Urinary bladder (tissue), 4 donors: ENCODE data around the gene CCL22. TPM values are rescaled to one million over a fixed set of nuclear protein-coding genes. Genes with fewer than 3 reads are reported as not detected.
"Not testable (repeated sequence)": the region's sequence is repeated elsewhere in the genome, so short reads cannot be mapped to it uniquely, and the experiment has no call there.

Source experiments
- DNase-seq: peaks from one replicate; pipeline ENCODE4 v3.0.0-alpha.2; 2015; ENCODE audit errors: extremely low spot score
- H3K27ac ChIP-seq: one replicate; pipeline ENCODE4 v1.5.1; 2013; ENCODE audit warnings: low read depth, mild to moderate bottlenecking, moderate library complexity
- H3K36me3 ChIP-seq: one replicate; pipeline ENCODE4 v1.6.1; 2013; ENCODE audit warnings: mild to moderate bottlenecking, moderate library complexity; ENCODE audit not compliant: insufficient read depth
- H3K4me1 ChIP-seq: one replicate; pipeline ENCODE4 v1.6.1; 2013; ENCODE audit warnings: mild to moderate bottlenecking, moderate library complexity; ENCODE audit not compliant: insufficient read depth
- H3K4me3 ChIP-seq: one replicate; pipeline ENCODE4 v1.5.1; 2013; ENCODE audit warnings: low read depth, low read length
- WGBS: extraction: QIAGEN DNeasy Blood & Tissue Kit; methylation state at CpG from one replicate; pipeline ENCODE4 v1.1.7; 2013; 5-methylcytosine and 5-hydroxymethylcytosine counted together
- polyA plus RNA-seq: library from polyadenylated mRNA; stranded (reverse); fragments of 200-250 nt; gene quantifications from one replicate; pipeline ENCODE4 v1.2.3, GENCODE V29; 2013
- total RNA-seq: library from RNA; depleted of rRNA; stranded (reverse); fragments of >200 nt; gene quantifications from one replicate; pipeline ENCODE4 v1.2.3, GENCODE V29; 2014
- donor health status: healthy with polysubstance abuse.
- donor health status: healthy.

CCL22 gene
- total and polyA plus RNA-seq, 2 donors, result 0.10 TPM; not detected in 1

DNA sequence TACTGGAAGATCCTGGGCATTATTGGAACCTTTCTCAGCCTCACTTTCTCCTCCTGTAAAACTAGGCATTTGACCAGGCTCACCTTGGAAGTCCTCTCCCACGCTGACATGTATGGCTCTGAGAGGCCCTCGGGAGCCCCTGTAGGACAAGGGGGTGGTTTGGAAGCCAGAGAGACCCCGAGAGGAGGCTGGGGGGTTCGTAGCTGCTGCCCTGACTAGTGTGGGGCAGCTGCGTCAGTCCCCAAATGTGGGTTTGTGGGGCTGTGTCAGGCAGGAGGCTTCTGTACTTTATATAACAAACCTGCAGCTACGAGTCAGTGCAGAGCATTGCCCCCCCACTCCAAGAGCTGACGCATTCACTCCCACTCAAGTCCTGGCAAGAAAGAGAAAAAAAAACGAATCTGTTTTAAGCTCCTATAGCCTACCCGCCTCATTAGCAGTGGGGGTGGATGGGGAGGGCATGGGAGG is 15.5 kb downstream of the CCL22 start:
- H3K36me3 ChIP-seq, result no peaks in the 10 kb centered on the region
- peaks cover 3% of the 10 kb centered on the region for H3K4me1 ChIP-seq
- H3K27ac ChIP-seq, result no peak overlapping the region
- 46% methylated on average over 9 of the region's 9 CpGs for WGBS
- DNase-seq, result no peak
- H3K4me3 ChIP-seq, result peak overlapping the region; percentile 49

GRCh38 chr16:57374925-57375465 is 16.4 kb downstream of the CCL22 start:
- H3K4me1 ChIP-seq, H3K27ac ChIP-seq, H3K4me3 ChIP-seq, DNase-seq, H3K36me3 ChIP-seq: not testable (repeated sequence)
- 86% methylated on average over 8 of the region's 8 CpGs for WGBS

GRCh38 chr16:57376313-57376818 is 17.8 kb downstream of the CCL22 start:
- Histone ChIP-seq H3K4me1 (peaks cover 3% of the 10 kb centered on the region), H3K4me3 (no peak overlapping the region), H3K36me3 (no peaks in the 10 kb centered on the region), H3K27ac (no peak overlapping the region)
- no peak for DNase-seq
- WGBS, result 96% methylated on average over 3 of the region's 3 CpGs

- H3K27ac ChIP-seq, result no peak overlapping the region
- 35% methylated on average over 5 of the region's 5 CpGs for WGBS
- no peak for DNase-seq
- H3K36me3 ChIP-seq, result no peaks in the 10 kb centered on the region
- no peak overlapping the region for H3K4me3 ChIP-seq
- peaks cover 3% of the 10 kb centered on the region for H3K4me1 ChIP-seq
Measured at GRCh38 chr16:57377080-57377841, 18.7 kb downstream of the CCL22 start.

DNA sequence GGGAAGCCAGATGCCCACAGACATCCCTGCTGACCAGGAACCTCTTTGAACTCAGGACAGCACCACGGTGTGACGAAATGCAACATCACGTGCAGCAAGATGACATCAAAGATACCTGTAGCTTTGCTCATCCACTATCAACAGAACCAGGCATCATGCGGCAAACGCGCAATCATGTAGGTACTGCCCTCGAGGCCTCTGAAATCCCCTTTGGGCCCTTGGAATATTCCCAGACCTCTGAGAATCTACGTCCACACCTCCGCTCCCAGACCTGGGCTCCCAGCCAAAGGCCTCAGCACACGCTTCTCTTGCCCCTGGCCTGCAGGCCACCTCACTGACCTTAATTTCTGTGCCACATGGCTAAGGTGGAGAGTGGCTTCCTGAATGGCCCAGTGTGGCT is 21.0 kb downstream of the CCL22 start:
- Histone ChIP-seq H3K36me3 (no peaks in the 10 kb centered on the region), H3K4me3 (no peak overlapping the region), H3K27ac (no peak overlapping the region), H3K4me1 (peaks cover 2% of the 10 kb centered on the region)
- WGBS, result 73% methylated on average over 10 of the region's 10 CpGs
- no peak for DNase-seq

GRCh38 chr16:57380671-57381462 is 22.3 kb downstream of the CCL22 start:
- Histone ChIP-seq H3K4me3 (no peak overlapping the region), H3K4me1 (peaks cover 2% of the 10 kb centered on the region), H3K27ac (no peak overlapping the region), H3K36me3 (no peaks in the 10 kb centered on the region)
- DNase-seq, result no peak
- WGBS, result 59% methylated on average over 8 of the region's 8 CpGs

DNA sequence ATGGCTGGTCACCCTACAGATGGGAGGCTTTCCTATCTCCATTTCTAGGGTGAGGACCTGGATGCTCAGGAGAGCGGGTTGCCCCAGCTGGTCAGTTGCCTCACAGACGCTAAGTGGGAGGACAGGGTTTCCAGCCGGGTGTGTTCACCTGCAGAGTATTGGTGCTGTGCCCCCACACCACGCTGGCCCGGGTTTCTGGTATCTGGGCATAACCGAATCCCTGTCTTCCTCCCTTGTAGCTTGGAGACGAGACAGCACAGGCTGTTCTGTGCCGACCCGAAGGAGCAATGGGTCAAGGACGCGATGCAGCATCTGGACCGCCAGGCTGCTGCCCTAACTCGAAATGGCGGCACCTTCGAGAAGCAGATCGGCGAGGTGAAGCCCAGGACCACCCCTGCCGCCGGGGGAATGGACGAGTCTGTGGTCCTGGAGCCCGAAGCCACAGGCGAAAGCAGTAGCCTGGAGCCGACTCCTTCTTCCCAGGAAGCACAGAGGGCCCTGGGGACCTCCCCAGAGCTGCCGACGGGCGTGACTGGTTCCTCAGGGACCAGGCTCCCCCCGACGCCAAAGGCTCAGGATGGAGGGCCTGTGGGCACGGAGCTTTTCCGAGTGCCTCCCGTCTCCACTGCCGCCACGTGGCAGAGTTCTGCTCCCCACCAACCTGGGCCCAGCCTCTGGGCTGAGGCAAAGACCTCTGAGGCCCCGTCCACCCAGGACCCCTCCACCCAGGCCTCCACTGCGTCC is 23.4 kb downstream of the CCL22 start:
- H3K36me3 ChIP-seq, result no peaks in the 10 kb centered on the region
- WGBS, result 95% methylated on average over 35 of the region's 35 CpGs
- no peak overlapping the region for H3K4me3 ChIP-seq
- H3K27ac ChIP-seq, result no peak overlapping the region
- DNase-seq, result no peak
- peaks cover 2% of the 10 kb centered on the region for H3K4me1 ChIP-seq

GRCh38 chr16:57382535-57383275 is 24.1 kb downstream of the CCL22 start:
- DNase-seq, result no peak
- Histone ChIP-seq H3K36me3 (no peaks in the 10 kb centered on the region), H3K4me3 (no peak overlapping the region), H3K4me1 (peaks cover 2% of the 10 kb centered on the region), H3K27ac (no peak overlapping the region)
- 96% methylated on average over 16 of the region's 16 CpGs for WGBS

DNA sequence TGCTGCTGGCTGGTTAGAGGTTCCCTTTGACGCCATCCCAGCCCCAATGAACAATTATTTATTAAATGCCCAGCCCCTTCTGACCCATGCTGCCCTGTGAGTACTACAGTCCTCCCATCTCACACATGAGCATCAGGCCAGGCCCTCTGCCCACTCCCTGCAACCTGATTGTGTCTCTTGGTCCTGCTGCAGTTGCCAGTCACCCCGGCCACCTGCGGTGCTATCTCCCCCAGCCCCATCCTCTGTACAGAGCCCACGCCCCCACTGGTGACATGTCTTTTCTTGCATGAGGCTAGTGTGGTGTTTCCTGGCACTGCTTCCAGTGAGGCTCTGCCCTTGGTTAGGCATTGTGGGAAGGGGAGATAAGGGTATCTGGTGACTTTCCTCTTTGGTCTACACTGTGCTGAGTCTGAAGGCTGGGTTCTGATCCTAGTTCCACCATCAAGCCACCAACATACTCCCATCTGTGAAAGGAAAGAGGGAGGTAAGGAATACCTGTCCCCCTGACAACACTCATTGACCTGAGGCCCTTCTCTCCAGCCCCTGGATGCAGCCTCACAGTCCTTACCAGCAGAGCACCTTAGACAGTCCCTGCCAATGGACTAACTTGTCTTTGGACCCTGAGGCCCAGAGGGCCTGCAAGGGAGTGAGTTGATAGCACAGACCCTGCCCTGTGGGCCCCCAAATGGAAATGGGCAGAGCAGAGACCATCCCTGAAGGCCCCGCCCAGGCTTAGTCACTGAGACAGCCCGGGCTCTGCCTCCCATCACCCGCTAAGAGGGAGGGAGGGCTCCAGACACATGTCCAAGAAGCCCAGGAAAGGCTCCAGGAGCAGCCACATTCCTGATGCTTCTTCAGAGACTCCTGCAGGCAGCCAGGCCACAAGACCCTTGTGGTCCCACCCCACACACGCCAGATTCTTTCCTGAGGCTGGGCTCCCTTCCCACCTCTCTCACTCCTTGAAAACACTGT is 25.0 kb downstream of the CCL22 start:
- WGBS, result 57% methylated on average over 8 of the region's 8 CpGs
- H3K36me3 ChIP-seq, result no peaks in the 10 kb centered on the region
- peaks cover 2% of the 10 kb centered on the region for H3K4me1 ChIP-seq
- no peak overlapping the region for H3K27ac ChIP-seq
- H3K4me3 ChIP-seq, result no peak overlapping the region
- DNase-seq, result no peak

DNA sequence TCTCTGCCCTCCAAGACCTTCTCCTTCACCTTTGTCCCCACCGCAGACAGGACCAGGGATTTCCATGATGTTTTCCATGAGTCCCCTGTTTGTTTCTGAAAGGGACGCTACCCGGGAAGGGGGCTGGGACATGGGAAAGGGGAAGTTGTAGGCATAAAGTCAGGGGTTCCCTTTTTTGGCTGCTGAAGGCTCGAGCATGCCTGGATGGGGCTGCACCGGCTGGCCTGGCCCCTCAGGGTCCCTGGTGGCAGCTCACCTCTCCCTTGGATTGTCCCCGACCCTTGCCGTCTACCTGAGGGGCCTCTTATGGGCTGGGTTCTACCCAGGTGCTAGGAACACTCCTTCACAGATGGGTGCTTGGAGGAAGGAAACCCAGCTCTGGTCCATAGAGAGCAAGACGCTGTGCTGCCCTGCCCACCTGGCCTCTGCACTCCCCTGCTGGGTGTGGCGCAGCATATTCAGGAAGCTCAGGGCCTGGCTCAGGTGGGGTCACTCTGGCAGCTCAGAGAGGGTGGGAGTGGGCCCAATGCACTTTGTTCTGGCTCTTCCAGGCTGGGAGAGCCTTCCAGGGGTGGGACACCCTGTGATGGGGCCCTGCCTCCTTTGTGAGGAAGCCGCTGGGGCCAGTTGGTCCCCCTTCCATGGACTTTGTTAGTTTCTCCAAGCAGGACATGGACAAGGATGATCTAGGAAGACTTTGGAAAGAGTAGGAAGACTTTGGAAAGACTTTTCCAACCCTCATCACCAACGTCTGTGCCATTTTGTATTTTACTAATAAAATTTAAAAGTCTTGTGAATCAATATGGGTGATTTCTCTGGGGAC is 25.9 kb downstream of the CCL22 start:
- Histone ChIP-seq H3K4me3 (no peak overlapping the region), H3K4me1 (peaks cover 2% of the 10 kb centered on the region), H3K27ac (no peak overlapping the region), H3K36me3 (no peaks in the 10 kb centered on the region)
- 64% methylated on average over 11 of the region's 11 CpGs for WGBS
- DNase-seq, result no peak

GRCh38 chr16:57385083-57385482 is 26.5 kb downstream of the CCL22 start:
- WGBS, result 84% methylated on average over 5 of the region's 5 CpGs
- Histone ChIP-seq H3K4me1 (peaks cover 2% of the 10 kb centered on the region), H3K27ac (no peak overlapping the region)

More at GRCh38 chr16:57385083-57385482, 26.5 kb downstream of the CCL22 start:
- Histone ChIP-seq H3K4me3 (no peak overlapping the region), H3K36me3 (no peaks in the 10 kb centered on the region)
- DNase-seq, result no peak
